Stimulated activated CD8-positive, alpha-beta memory T cell treated with anti-CD3 and anti-CD28 coated beads, Interleukin-12 subunit alpha, Interleukin-12 subunit beta, amount 100 ng/mL, for 24 hours (primary cell): Measurements from ENCODE around the gene AP3S2.
"Not testable (repeated sequence)": the region's sequence is repeated elsewhere in the genome, so short reads cannot be mapped to it uniquely, and the experiment has no call there.

Experiments
- DNase-seq: peaks from one replicate; pipeline ENCODE4 v3.0.0-alpha.2; 2020; ENCODE audit errors: extremely low read depth

The AP3S2 gene

GRCh38 chr15:89799918-89800498 lies 93.8 kb downstream of the AP3S2 start:
- DNase-seq = no peak

- no peak for DNase-seq
Observed at GRCh38 chr15:89799011-89799911, 94.5 kb downstream of the AP3S2 start.

- DNase-seq = no peak
Observed at GRCh38 chr15:89797678-89798201, 96.1 kb downstream of the AP3S2 start.

- DNase-seq = no peak
Observed at GRCh38 chr15:89795996-89796395, 97.8 kb downstream of the AP3S2 start.

GRCh38 chr15:89794627-89795241 lies 99.1 kb downstream of the AP3S2 start:
- DNase-seq = no peak

- DNase-seq = no peak
Observed at GRCh38 chr15:89792106-89792805, 101.5 kb downstream of the AP3S2 start.

- DNase-seq = no peak
Observed at GRCh38 chr15:89790661-89791060, 103.1 kb downstream of the AP3S2 start.

GRCh38 chr15:89790206-89790605 lies 103.6 kb downstream of the AP3S2 start:
- DNase-seq = no peak

GRCh38 chr15:89788585-89788984 lies 105.2 kb downstream of the AP3S2 start:
- not testable (repeated sequence) for DNase-seq

GRCh38 chr15:89787944-89788343 lies 105.8 kb downstream of the AP3S2 start:
- no peak for DNase-seq

GRCh38 chr15:89785774-89786140 lies 108.0 kb downstream of the AP3S2 start:
- no peak for DNase-seq

- DNase-seq = no peak
Observed at GRCh38 chr15:89785064-89785773, 108.6 kb downstream of the AP3S2 start.

- DNase-seq = no peak
Observed at GRCh38 chr15:89784686-89784960, 109.2 kb downstream of the AP3S2 start.

GRCh38 chr15:89783861-89784685 lies 109.7 kb downstream of the AP3S2 start:
- DNase-seq = no peak

- no peak for DNase-seq
Observed at GRCh38 chr15:89783111-89783860, 110.5 kb downstream of the AP3S2 start.

GRCh38 chr15:89782619-89782950 lies 111.2 kb downstream of the AP3S2 start:
- not testable (repeated sequence) for DNase-seq

GRCh38 chr15:89781891-89782618 lies 111.7 kb downstream of the AP3S2 start:
- DNase-seq = no peak

GRCh38 chr15:89781055-89781454 lies 112.7 kb downstream of the AP3S2 start:
- no peak for DNase-seq

- DNase-seq = no peak
Observed at GRCh38 chr15:89780601-89781000, 113.2 kb downstream of the AP3S2 start.
